NCI-H1436 treated with DMSO at 0.1 percent for 48 hours (cell line): ENCODE measurements around the gene GSTP1.
"Not testable (repeated sequence)": the region's sequence is repeated elsewhere in the genome, so short reads cannot be mapped to it uniquely, and the experiment has no call there.

Source experiments
- DNase-seq: peaks from one replicate; lab custom pipeline; 2025; lab: John Stamatoyannopoulos, UW

Gene GSTP1

GRCh38 chr11:67583247-67584204, at the start of gene GSTP1:
GSTP1 (plus strand) TSS chr11:67583812; CDS start chr11:67583844, 32 bp downstream.
- peak; percentile 65 for DNase-seq

GRCh38 chr11:67534070-67534679, 49.4 kb upstream of the GSTP1 start:
- no peak for DNase-seq

- DNase-seq, result no peak
Measured at GRCh38 chr11:67535561-67535960, 48.1 kb upstream of the GSTP1 start.

- no peak for DNase-seq
Measured at GRCh38 chr11:67538306-67538705, 45.3 kb upstream of the GSTP1 start.

- no peak for DNase-seq
Measured at GRCh38 chr11:67538823-67539505, 44.6 kb upstream of the GSTP1 start.

- DNase-seq, result no peak
Measured at GRCh38 chr11:67539550-67539949, 44.1 kb upstream of the GSTP1 start.

GRCh38 chr11:67541198-67541597, 42.4 kb upstream of the GSTP1 start:
- DNase-seq, result no peak

- DNase-seq, result no peak
Measured at GRCh38 chr11:67542169-67542568, 41.4 kb upstream of the GSTP1 start.

- DNase-seq, result no peak
Measured at GRCh38 chr11:67542971-67543370, 40.6 kb upstream of the GSTP1 start.

GRCh38 chr11:67543585-67543984, 40.0 kb upstream of the GSTP1 start:
- DNase-seq, result no peak

- no peak for DNase-seq
Measured at GRCh38 chr11:67544616-67545242, 38.9 kb upstream of the GSTP1 start.

GRCh38 chr11:67545280-67545679, 38.3 kb upstream of the GSTP1 start:
- no peak for DNase-seq

GRCh38 chr11:67548112-67548511, 35.5 kb upstream of the GSTP1 start:
- not testable (repeated sequence) for DNase-seq

- no peak for DNase-seq
Measured at GRCh38 chr11:67548555-67549110, 35.0 kb upstream of the GSTP1 start.

- no peak for DNase-seq
Measured at GRCh38 chr11:67551127-67551526, 32.5 kb upstream of the GSTP1 start.

GRCh38 chr11:67551697-67552096, 31.9 kb upstream of the GSTP1 start:
- not testable (repeated sequence) for DNase-seq

GRCh38 chr11:67556244-67556643, 27.4 kb upstream of the GSTP1 start:
- DNase-seq, result no peak

GRCh38 chr11:67558084-67558772, 25.4 kb upstream of the GSTP1 start:
- no peak for DNase-seq

- no peak for DNase-seq
Measured at GRCh38 chr11:67561971-67562619, 21.5 kb upstream of the GSTP1 start.

GRCh38 chr11:67562963-67563704, 20.5 kb upstream of the GSTP1 start:
- no peak for DNase-seq
